Neural cell (in vitro differentiated cells): Measurements from ENCODE around the gene PTPRU. TPM values are rescaled to one million over a fixed set of nuclear protein-coding genes. Genes with fewer than 3 reads are reported as not detected.
A peak's percentile ranks its signal among the peaks of the same experiment; 100 is the strongest.

Source experiments
- H2AFZ ChIP-seq: fragments of 200-600, 300-800 bp; sonication (generic), shearing (Covaris generic); 2 replicates; pipeline ENCODE4 v1.6.0; 2014; ENCODE audit warnings: low read depth, mild to moderate bottlenecking, antibody characterized with exemption, low read length, moderate library complexity
- H3F3A ChIP-seq: fragments of 200-600 bp; shearing (Covaris generic); 2 replicates; pipeline ENCODE4 v1.6.1; 2016; ENCODE audit warnings: mild to moderate bottlenecking, moderate library complexity, mixed read lengths, antibody characterized with exemption, low read length; ENCODE audit not compliant: insufficient read depth, poor library complexity, severe bottlenecking
- H3K27ac ChIP-seq: fragments of 200-600, 300-800 bp; sonication (generic), shearing (Covaris generic); 2 replicates; pipeline ENCODE4 v1.5.1; 2014; ENCODE audit warnings: mild to moderate bottlenecking, low read length, moderate library complexity
- H3K27me3 ChIP-seq: fragments of 300-800, 200-600 bp; sonication (generic), shearing (Covaris generic); 2 replicates; pipeline ENCODE4 v1.6.0; 2014; ENCODE audit warnings: mild to moderate bottlenecking, low read depth, low read length, moderate library complexity; ENCODE audit not compliant: insufficient read depth
- H3K36me3 ChIP-seq: fragments of 300-800, 200-600 bp; sonication (generic), shearing (Covaris generic); 2 replicates; pipeline ENCODE4 v1.5.1; 2014; ENCODE audit warnings: mild to moderate bottlenecking, antibody characterized with exemption, low read length, moderate library complexity; ENCODE audit not compliant: insufficient read depth
- H3K4me2 ChIP-seq: fragments of 300-800, 200-600 bp; sonication (generic), shearing (Covaris generic); 2 replicates; pipeline ENCODE4 v1.6.0; 2014; ENCODE audit warnings: mild to moderate bottlenecking, low read length
- H3K4me3 ChIP-seq: fragments of 300-800, 200-600 bp; sonication (generic), shearing (Covaris generic); 2 replicates; pipeline ENCODE4 v1.5.1; 2014; ENCODE audit warnings: mild to moderate bottlenecking, low read length, moderate library complexity
- H3K79me2 ChIP-seq: fragments of 200-600 bp; shearing (Covaris generic); replicated peaks from 2 replicates; pipeline ENCODE4 v1.6.0; 2014; ENCODE audit warnings: mild to moderate bottlenecking, low read length, moderate library complexity; ENCODE audit not compliant: insufficient read depth
- H3K9ac ChIP-seq: fragments of 300-800, 200-600 bp; sonication (generic), shearing (Covaris generic); 2 replicates; pipeline ENCODE4 v1.6.1; 2016; ENCODE audit warnings: mild to moderate bottlenecking, low read length, mixed read lengths
- H3K9me2 ChIP-seq: fragments of 200-600 bp; shearing (Covaris generic); 2 replicates; pipeline ENCODE4 v1.6.1; 2016; ENCODE audit warnings: mild to moderate bottlenecking, low read length, mixed read lengths; ENCODE audit not compliant: insufficient read depth
- H3K9me3 ChIP-seq: fragments of 200-600, 300-800 bp; sonication (generic), shearing (Covaris generic); 2 replicates; pipeline ENCODE4 v1.6.1; 2016; ENCODE audit warnings: mild to moderate bottlenecking, mixed run types, low read length, moderate library complexity, mixed read lengths
- H4K20me1 ChIP-seq: fragments of 200-600 bp; shearing (Covaris generic); 2 replicates; pipeline ENCODE4 v1.6.1; 2016; ENCODE audit warnings: mild to moderate bottlenecking, mixed run types; ENCODE audit not compliant: insufficient read depth
- CTCF ChIP-seq: fragments of 450-650 bp; IDR thresholded peaks from 2 replicates; pipeline ENCODE4 v1.5.1; 2014; ENCODE audit warnings: antibody characterized with exemption, mild to moderate bottlenecking, moderate library complexity; ENCODE audit not compliant: poor library complexity, severe bottlenecking
- EP300 ChIP-seq: fragments of 450-650 bp; conservative IDR thresholded peaks from 2 replicates; pipeline ENCODE4 v1.6.1; 2014; ENCODE audit warnings: antibody characterized with exemption, mild to moderate bottlenecking, moderate library complexity; ENCODE audit not compliant: poor library complexity, severe bottlenecking
- EZH2 ChIP-seq: fragments of 200-600, 300-800 bp; shearing (Covaris generic), sonication (generic); IDR thresholded peaks from 2 replicates; pipeline ENCODE4 v1.6.1; 2014; ENCODE audit warnings: antibody characterized with exemption, low read length, borderline replicate concordance, mild to moderate bottlenecking; ENCODE audit not compliant: insufficient read depth, poor library complexity, severe bottlenecking
- MXI1 ChIP-seq: fragments of 450-650 bp; conservative IDR thresholded peaks from 2 replicates; pipeline ENCODE4 v1.6.1; 2014; ENCODE audit warnings: antibody characterized with exemption, mild to moderate bottlenecking; ENCODE audit not compliant: poor library complexity, severe bottlenecking
- POLR2AphosphoS5 ChIP-seq: IDR thresholded peaks from 2 replicates; pipeline ENCODE4 v1.6.1; 2012
- RAD21 ChIP-seq: fragments of 450-650 bp; conservative IDR thresholded peaks from 2 replicates; pipeline ENCODE4 v1.6.1; 2014; ENCODE audit warnings: antibody characterized with exemption, mild to moderate bottlenecking, moderate library complexity
- REST ChIP-seq: IDR thresholded peaks from 2 replicates; pipeline ENCODE4 v1.6.1; 2012; ENCODE audit warnings: borderline replicate concordance
- SMC3 ChIP-seq: fragments of 450-650 bp; conservative IDR thresholded peaks from 2 replicates; pipeline ENCODE4 v1.6.1; 2014; ENCODE audit warnings: antibody characterized with exemption, mild to moderate bottlenecking, moderate library complexity; ENCODE audit not compliant: poor library complexity
- TAF1 ChIP-seq: IDR thresholded peaks from 2 replicates; pipeline ENCODE4 v1.6.1; 2012; ENCODE audit warnings: low read depth
- polyA plus RNA-seq: library from polyadenylated mRNA; depleted of rRNA; stranded (reverse); fragments of >200 nt; gene quantifications from 2 replicates; pipeline ENCODE4 v1.2.3, GENCODE V29; 2014

The PTPRU gene
- polyA plus RNA-seq, 1 donor from 2014 or later, result 5.0 TPM

GRCh38 chr1:29239142-29239541 lies 2.8 kb downstream of the PTPRU start:
- H3K9ac ChIP-seq, result no peak overlapping the region
- no peak overlapping the region for H2AFZ ChIP-seq
- H3K27ac ChIP-seq, result no peak overlapping the region
- TF ChIP-seq TAF1, result no peak
- no peak for TF ChIP-seq RAD21
- TF ChIP-seq SMC3, result no peak
- TF ChIP-seq MXI1, result no peak
- TF ChIP-seq CTCF, result no peak
- no peak for TF ChIP-seq EP300
- TF ChIP-seq REST, result no peak
- no peak for TF ChIP-seq EZH2
- no peak for TF ChIP-seq POLR2AphosphoS5
- H4K20me1 ChIP-seq, result no peaks in the 10 kb centered on the region
- no peaks in the 10 kb centered on the region for H3K9me2 ChIP-seq
- H3F3A ChIP-seq, result no peaks in the 10 kb centered on the region
- no peak overlapping the region for H3K4me2 ChIP-seq
- H3K36me3 ChIP-seq, result no peaks in the 10 kb centered on the region
- no peaks in the 10 kb centered on the region for H3K9me3 ChIP-seq
- no peak overlapping the region for H3K4me3 ChIP-seq
- no peaks in the 10 kb centered on the region for H3K79me2 ChIP-seq
- H3K27me3 ChIP-seq, result peaks cover 34% of the 10 kb centered on the region

- Histone ChIP-seq H3F3A (no peaks in the 10 kb centered on the region), H3K79me2 (no peaks in the 10 kb centered on the region), H2AFZ (no peak overlapping the region), H3K9me3 (no peaks in the 10 kb centered on the region), H3K9me2 (no peaks in the 10 kb centered on the region), H3K36me3 (no peaks in the 10 kb centered on the region), H3K4me2 (no peak overlapping the region), H3K9ac (no peak overlapping the region), H3K27me3 (peaks cover 29% of the 10 kb centered on the region), H3K4me3 (no peak overlapping the region), H3K27ac (no peak overlapping the region), H4K20me1 (no peaks in the 10 kb centered on the region)
- peak; percentile 60 for TF ChIP-seq SMC3
- no peak for TF ChIP-seq EZH2
- TF ChIP-seq POLR2AphosphoS5, result no peak
- TF ChIP-seq CTCF, result peak; percentile 54
- TF ChIP-seq EP300, result no peak
- no peak for TF ChIP-seq MXI1
- no peak for TF ChIP-seq TAF1
- peak; percentile 27 for TF ChIP-seq REST
- peak; percentile 62 for TF ChIP-seq RAD21
These were observed 4.1 kb downstream of the PTPRU start for GRCh38 chr1:29240400-29240837.
